ENCODE measurements around the gene EYA2.

DNA sequence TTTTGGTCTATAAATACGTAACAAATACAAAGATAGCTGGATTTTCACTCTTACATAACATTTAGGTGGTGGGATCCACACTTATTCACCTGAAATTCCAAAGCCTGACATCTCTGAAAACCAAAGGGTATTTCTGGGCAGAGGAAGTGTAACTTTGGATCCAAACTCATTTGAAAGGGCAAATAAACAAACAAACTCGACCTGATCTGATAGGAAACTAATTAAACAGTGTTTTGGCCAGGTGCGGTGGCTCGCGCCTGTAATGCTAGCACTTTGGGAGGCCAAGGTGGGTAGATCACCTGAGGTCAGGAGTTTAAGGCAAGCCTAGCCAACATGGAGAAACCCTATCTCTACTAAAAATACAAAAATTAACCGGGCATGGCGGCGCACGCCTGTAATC is 332.9 kb downstream of the EYA2 start:
- TF ChIP-seq, protein P1, sequence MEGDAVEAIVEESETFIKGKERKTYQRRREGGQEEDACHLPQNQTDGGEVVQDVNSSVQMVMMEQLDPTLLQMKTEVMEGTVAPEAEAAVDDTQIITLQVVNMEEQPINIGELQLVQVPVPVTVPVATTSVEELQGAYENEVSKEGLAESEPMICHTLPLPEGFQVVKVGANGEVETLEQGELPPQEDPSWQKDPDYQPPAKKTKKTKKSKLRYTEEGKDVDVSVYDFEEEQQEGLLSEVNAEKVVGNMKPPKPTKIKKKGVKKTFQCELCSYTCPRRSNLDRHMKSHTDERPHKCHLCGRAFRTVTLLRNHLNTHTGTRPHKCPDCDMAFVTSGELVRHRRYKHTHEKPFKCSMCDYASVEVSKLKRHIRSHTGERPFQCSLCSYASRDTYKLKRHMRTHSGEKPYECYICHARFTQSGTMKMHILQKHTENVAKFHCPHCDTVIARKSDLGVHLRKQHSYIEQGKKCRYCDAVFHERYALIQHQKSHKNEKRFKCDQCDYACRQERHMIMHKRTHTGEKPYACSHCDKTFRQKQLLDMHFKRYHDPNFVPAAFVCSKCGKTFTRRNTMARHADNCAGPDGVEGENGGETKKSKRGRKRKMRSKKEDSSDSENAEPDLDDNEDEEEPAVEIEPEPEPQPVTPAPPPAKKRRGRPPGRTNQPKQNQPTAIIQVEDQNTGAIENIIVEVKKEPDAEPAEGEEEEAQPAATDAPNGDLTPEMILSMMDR (IDR thresholded peaks at IDR 0.05; ENCODE audit: extremely low read depth in 1 of 2, insufficient read depth in 1 of 2, low read depth in 1 of 2, low read length in 2 of 2) = no peak
- TF ChIP-seq EZH2 (IDR thresholded peaks at IDR 0.05; ENCODE audit: borderline replicate concordance, low read depth, low read length, severe bottlenecking) (no peak), POLR2A (IDR thresholded peaks at IDR 0.05; ENCODE audit: low read depth, low read length) (no peak), MYC (IDR thresholded peaks at IDR 0.05; ENCODE audit: low read depth, low read length) (no peak)
- TF ChIP-seq, protein P2, sequence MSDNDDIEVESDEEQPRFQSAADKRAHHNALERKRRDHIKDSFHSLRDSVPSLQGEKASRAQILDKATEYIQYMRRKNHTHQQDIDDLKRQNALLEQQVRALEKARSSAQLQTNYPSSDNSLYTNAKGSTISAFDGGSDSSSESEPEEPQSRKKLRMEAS (IDR thresholded peaks at IDR 0.05; ENCODE audit: insufficient read depth, insufficient read length) = no peak

All from endothelial cell of umbilical vein (primary cell).